Subcutaneous adipose tissue (tissue), 4 donors: ENCODE data around the gene ATXN7L1. TPM values are rescaled to one million over a fixed set of nuclear protein-coding genes. Genes with fewer than 3 reads are reported as not detected.

Experiments
- total RNA-seq, 4 donors: library from RNA; depleted of rRNA; stranded (reverse); fragments of >200 nt; gene quantifications; one replicate each; pipeline ENCODE4 v1.1.0, GENCODE V29; 2016
- TF ChIP-seq, protein P1 (sequence below): fragments of 450-650 bp; IDR thresholded peaks from one replicate; pipeline ENCODE4 v1.5.1; 2016; ENCODE audit warnings: low read depth, mild to moderate bottlenecking, control low read depth, antibody characterized with exemption, moderate library complexity

ATXN7L1 gene
- total RNA-seq, 4 donors from 2014 or later: 11.5 to 29.2 (median 13.3) TPM

GRCh38 chr7:105839266-105839665, 37.1 kb downstream of the ATXN7L1 start:
- TF ChIP-seq, protein P1, sequence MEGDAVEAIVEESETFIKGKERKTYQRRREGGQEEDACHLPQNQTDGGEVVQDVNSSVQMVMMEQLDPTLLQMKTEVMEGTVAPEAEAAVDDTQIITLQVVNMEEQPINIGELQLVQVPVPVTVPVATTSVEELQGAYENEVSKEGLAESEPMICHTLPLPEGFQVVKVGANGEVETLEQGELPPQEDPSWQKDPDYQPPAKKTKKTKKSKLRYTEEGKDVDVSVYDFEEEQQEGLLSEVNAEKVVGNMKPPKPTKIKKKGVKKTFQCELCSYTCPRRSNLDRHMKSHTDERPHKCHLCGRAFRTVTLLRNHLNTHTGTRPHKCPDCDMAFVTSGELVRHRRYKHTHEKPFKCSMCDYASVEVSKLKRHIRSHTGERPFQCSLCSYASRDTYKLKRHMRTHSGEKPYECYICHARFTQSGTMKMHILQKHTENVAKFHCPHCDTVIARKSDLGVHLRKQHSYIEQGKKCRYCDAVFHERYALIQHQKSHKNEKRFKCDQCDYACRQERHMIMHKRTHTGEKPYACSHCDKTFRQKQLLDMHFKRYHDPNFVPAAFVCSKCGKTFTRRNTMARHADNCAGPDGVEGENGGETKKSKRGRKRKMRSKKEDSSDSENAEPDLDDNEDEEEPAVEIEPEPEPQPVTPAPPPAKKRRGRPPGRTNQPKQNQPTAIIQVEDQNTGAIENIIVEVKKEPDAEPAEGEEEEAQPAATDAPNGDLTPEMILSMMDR: no peak

GRCh38 chr7:105838627-105839231, 37.7 kb downstream of the ATXN7L1 start:
- TF ChIP-seq, protein P1: no peak

- TF ChIP-seq, protein P1: no peak
These were observed 38.4 kb downstream of the ATXN7L1 start for GRCh38 chr7:105837765-105838626.

GRCh38 chr7:105835441-105835840, 41.0 kb downstream of the ATXN7L1 start:
- TF ChIP-seq, protein P1: no peak

- TF ChIP-seq, protein P1: no peak
These were observed 44.4 kb downstream of the ATXN7L1 start for GRCh38 chr7:105831824-105832535.

- TF ChIP-seq, protein P1: no peak
These were observed 45.1 kb downstream of the ATXN7L1 start for GRCh38 chr7:105831302-105831620.
